Frontal cortex (tissue), 4 donors: ENCODE measurements around the gene NRAP. TPM values are rescaled to one million over a fixed set of nuclear protein-coding genes. Genes with fewer than 3 reads are reported as not detected.
"Not testable (repeated sequence)": the region's sequence is repeated elsewhere in the genome, so short reads cannot be mapped to it uniquely, and the experiment has no call there.

Source experiments
- DNase-seq, 2 donors: peaks; one replicate each; pipeline ENCODE4 v3.0.0; 2012; ENCODE audit warnings: low spot score in 2 of 2
- FAIRE-seq: peaks from 2 replicates; lab custom pipeline; 2012; peaks lifted over from hg19 to GRCh38; lab: Jason Lieb, UNC
- total RNA-seq: library from RNA; depleted of rRNA; stranded (reverse); fragments of >200 nt; gene quantifications from one replicate; pipeline ENCODE4 v1.2.3, GENCODE V29; 2014
- donor health status: control.
- donor health status: control.
- donor health status: control.

Gene NRAP
- total RNA-seq, 1 donor from 2014 or later: not detected

DNA sequence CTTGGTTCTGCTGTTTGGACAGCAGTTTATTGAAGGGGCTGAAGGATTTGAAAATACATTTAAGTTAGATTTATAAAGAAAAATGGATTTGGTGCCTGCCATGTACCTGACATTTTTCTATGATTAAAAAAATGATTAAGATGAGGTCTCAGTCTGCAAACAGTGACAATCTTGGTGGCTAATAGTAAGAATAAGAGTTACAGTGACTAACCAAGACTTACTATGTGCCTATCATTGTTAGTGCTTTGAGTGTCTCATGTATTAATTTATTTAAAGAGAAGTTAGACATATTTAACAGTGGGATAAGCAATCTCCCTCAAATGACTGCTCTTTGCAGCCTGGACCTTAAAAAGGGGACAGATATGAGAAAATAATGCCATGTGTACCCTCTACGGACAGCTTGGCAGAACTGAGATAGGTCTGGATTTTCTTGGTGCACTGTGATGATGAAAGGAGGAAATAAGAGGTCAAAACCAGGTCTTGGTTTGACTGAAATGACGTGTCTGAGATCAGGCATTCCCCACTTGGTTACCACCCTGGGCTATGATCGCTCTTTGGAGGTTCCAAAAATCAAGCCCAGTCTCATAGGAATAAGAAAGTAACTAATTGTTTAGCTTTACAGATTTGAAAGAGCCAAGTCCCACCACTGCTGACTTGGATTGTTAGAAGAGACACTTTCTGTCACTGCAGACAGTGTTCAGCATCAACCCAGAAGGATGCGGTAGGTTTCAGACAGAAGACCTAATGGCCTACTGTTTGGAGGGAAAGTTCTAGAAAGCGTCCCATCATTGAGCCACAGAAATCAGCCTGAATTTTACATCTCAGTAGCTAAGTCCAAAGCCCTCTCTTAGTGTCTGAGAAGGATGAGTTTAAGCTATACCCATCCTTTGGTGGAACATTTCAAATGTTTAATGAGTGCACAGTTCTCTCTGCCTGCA is 18.0 kb upstream of the NRAP start:
- FAIRE-seq (no peak), DNase-seq (no peak)

DNA sequence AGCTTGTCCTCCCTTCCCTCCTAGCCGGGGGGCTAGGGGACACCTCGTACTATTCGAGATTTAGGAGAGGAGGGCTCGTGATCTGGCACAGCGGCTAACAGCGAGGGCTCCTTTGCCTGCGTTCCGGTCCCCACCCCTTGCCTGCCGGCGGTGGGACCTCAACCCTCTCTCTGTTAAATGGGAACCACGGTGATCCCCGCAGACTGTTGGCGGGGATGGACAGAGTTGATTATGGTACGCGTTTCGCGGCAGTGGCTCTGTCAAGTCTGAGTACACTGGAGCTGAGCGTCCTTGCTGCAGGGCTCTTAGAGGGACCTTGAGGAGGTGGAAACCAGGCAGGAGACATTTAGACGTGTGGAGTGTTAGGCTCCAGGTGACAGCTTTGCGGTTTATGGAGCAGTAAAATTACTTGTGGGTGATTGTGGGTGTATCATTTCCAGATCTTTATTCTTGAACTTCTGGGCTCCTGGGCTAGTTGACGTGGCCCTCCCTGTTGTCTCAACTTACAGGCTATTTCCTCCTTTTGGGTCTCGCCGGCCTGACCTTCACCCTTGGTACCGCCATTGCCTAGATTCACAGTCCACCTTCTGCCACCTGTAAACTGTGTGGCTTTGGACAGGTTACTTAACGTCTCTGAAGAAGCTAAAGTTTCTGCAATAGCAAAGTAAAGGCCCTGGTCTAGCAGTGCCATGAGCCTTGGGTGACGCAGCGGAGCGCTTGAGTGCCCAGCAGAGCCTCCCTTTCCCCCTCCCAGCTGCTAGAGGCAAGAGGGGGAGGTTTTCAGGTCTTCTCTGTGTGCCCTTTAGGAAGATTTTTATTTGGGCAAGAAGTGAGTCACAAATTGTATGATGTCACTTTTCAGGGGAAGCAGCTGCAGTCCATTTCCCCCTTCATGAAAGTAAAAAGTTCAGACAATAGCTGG is 16.6 kb upstream of the NRAP start:
- no peak for FAIRE-seq

GRCh38 chr10:113679463-113680189 is 15.8 kb upstream of the NRAP start, which contains the start of gene CASP7:
CASP7 (plus strand) TSS chr10:113679912; CDS start chr10:113697494, 17,582 bp downstream.
- DNase-seq (peak; percentile 53 to 69), FAIRE-seq (no peak)

More for the DNA sequence above, 16.6 kb upstream of the NRAP start:
- peak; percentile 14 to 27 for DNase-seq

DNA sequence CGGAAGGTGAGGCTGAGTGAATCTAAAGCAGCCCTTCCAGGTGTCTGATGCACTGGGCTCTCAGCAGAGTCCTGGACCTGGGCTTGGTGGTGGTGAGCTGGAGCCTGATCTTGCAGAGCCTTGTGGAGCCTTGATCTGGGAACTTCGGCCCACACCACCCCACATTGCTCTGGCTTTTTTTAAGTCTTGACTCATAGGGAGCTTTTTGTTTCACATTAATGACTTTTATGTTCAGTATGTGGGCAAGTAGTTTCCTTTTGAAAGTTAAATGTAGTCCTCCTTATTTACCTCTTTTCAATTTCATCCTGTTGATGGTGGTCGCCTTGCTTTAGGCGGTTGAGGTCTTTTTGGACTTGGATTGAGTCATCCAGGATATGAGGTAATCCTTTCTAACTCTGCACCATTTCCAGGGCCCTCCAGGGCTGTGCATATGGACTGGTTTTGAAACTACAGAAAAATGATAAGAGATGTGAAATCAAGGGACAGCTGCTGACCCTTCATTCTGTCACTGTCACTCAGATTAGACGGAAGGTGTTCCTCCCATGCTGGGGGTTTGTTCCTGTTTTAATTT is 2.9 kb upstream of the NRAP start:
- DNase-seq: no peak
- FAIRE-seq: no peak

DNA sequence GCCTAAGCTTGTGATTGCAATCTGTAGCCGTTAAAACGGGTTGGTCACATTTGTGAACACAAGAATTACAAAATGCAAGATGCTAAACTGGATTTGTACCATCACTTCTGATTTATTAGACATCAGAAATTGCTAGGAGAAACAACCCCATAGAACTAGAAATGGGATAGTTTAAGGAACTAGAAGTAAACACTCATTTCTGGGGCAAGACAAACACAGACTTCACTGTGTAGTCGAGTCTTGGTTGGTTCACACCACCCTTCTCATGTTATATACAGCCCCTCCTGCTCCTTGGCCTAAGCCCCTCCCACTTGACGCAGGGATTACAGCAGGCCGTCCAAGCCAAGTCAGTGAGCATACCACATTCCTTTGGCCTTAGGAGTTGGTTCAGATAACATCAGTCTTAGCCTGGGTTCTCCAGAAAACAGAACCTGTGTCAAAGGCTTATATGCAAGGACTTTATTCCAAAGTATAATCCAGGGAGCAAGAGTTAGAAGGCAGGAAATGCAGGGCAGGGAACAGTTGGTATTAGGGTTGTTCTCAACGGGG is 2.0 kb upstream of the NRAP start:
- DNase-seq (no peak), FAIRE-seq (no peak)

- no peak for DNase-seq
- FAIRE-seq: no peak
Measured at GRCh38 chr10:113665352-113665751, 1.5 kb upstream of the NRAP start.

DNA sequence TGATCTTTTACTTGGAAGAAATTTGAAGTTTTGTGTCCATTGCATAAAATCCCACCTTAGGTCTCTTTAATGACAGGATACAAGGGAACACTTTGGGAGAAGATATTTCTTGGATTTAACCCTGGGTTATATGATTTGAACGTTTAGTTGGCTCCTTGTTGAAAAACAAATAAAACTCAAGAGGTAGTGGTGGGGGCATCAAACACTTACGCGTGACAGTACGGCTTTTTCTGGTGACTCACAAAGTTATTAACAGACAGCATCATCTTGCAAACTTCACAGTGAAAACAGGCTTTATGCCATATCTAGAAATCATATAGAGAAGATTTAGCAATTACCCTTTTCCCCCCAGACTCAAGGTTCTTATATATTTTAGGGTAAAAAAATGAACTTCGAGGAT is 699 bp downstream of the NRAP start:
- DNase-seq (no peak), FAIRE-seq (no peak)

DNA sequence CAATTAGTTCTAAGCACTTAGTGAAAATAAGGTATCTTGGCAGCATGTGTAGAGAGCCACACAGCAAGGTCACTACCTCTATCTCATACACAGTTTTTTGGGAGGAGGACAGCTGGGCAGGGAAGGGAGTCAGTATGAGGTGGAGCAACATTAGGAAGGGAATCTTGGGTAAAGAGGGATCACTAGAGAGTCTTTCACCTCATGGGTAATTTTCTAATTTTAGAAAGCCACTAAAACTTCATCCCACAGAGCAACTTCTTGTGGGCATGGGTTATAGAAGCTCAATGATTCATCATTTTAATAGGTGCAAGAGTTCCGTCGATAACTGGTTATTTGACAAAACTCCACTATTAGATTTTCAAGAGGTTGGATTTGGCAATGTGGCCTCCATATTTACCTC is 2.5 kb downstream of the NRAP start:
- FAIRE-seq: no peak

DNA sequence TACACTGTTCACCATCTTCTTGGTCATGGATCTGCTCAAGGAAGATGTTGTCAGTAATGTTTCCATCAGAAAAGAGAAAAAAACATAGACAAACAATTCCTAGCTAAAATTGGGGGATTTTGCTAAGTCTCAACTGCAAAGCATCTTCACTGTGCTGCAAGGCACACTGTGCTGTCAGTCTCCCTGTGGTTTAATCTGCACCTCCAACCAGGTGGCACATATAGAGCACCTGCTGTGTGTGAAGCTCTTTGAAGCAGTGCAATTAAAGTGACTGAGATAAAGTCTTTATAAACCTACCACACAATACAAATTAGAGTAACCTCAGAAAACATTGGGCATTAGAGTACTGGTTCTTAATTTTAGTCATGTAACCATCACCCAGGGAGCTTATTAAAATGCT is 6.3 kb downstream of the NRAP start:
- FAIRE-seq: no peak
- no peak for DNase-seq

More for the DNA sequence above, 2.5 kb downstream of the NRAP start:
- DNase-seq: no peak

DNA sequence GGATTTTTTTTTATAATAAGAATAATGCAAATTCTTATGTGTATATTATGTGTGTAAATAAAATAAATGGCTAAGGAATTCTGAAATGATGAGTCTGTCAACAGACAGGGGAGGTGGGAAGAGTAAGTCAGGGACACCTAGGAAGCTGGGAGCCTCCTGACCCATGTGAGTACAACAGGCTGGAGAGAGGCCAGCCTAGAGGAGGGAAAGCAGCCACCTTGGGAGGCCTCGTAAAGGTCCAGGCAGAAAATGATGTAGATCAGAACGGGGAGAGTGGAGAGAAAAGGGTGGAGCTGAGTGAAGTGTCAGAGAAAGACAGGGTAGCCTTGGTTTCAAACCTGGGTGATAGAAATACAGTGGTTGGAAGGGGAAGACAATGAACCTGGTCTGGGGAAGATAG is 6.9 kb downstream of the NRAP start:
- FAIRE-seq (no peak), DNase-seq (no peak)

- not testable (repeated sequence) for FAIRE-seq, DNase-seq
Measured at GRCh38 chr10:113652456-113652855, 11.4 kb downstream of the NRAP start.

GRCh38 chr10:113651898-113652297 is 11.9 kb downstream of the NRAP start:
- FAIRE-seq: no peak
- DNase-seq: no peak

DNA sequence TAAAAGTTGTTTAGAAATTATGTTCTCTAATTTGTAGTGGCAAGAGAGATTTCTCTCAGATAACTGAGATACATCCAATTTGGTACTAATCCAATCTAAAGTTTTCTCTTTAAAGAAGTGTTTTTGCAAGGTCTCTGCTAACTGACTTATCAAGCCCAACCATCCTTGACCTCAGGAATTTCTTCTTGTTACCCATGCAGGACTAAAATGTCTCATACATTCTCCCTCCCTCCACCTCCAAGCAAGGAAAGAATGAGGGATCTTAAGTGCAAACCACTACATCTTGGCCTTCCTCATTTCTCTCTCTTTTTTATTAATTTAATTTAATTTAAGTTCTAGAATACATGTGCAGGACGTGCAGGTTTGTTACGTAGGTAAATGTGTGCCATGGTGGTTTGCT is 12.8 kb downstream of the NRAP start:
- no peak for FAIRE-seq
- no peak for DNase-seq

- FAIRE-seq (no peak), DNase-seq (no peak)
Measured at GRCh38 chr10:113650172-113650571, 13.7 kb downstream of the NRAP start.

DNA sequence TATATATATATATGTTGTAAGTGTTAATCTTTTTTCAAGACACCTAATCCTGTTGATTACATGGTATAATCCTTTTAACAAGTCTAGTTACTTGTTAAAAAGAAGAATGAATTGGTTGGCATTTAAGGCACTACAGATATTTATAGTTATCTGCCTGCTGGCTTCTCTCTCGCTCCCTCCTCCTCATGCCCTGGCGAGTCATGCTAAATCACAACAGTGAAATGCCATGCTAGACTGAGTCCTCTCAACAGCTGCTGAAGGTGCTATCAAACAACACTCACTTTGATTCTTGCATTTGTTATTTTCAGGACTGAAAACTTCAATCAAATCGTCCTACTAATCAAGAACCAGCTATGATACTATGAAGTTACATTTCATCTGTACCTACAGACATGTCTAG is 15.4 kb downstream of the NRAP start:
- DNase-seq (no peak), FAIRE-seq (no peak)

GRCh38 chr10:113647812-113648211 is 16.0 kb downstream of the NRAP start:
- FAIRE-seq (no peak), DNase-seq (no peak)

- FAIRE-seq: no peak
- no peak for DNase-seq
Measured at GRCh38 chr10:113646336-113647201, 17.3 kb downstream of the NRAP start.
